GM18909 (cell line): Measurements from ENCODE around the gene USP20.

Experiments used
- ATAC-seq: cut with Tn5 transposase; IDR thresholded peaks from one replicate; pipeline ENCODE4 v1.9.1; 2021; ENCODE audit warnings: mild to moderate bottlenecking; ENCODE audit not compliant: unreplicated experiment, poor library complexity

USP20 gene

GRCh38 chr9:129851821-129852220 lies 16.6 kb downstream of the USP20 start:
- no peak for ATAC-seq

- ATAC-seq = no peak
These were observed 17.3 kb downstream of the USP20 start for GRCh38 chr9:129852579-129852978.

- no peak for ATAC-seq
These were observed 18.4 kb downstream of the USP20 start for GRCh38 chr9:129853614-129854013.

GRCh38 chr9:129854588-129855110 lies 19.4 kb downstream of the USP20 start:
- no peak for ATAC-seq

GRCh38 chr9:129857207-129857606 lies 21.9 kb downstream of the USP20 start:
- no peak for ATAC-seq

GRCh38 chr9:129858167-129858962 lies 23.1 kb downstream of the USP20 start:
- ATAC-seq = no peak

- ATAC-seq = no peak
These were observed 25.6 kb downstream of the USP20 start for GRCh38 chr9:129860653-129861446.

- no peak for ATAC-seq
These were observed 26.2 kb downstream of the USP20 start for GRCh38 chr9:129861447-129861827.

GRCh38 chr9:129863059-129863690 lies 27.9 kb downstream of the USP20 start:
- no peak for ATAC-seq

GRCh38 chr9:129864991-129865647 lies 29.9 kb downstream of the USP20 start:
- no peak for ATAC-seq

GRCh38 chr9:129865668-129866320 lies 30.5 kb downstream of the USP20 start:
- no peak for ATAC-seq

- ATAC-seq = no peak
These were observed 31.3 kb downstream of the USP20 start for GRCh38 chr9:129866394-129867135.

GRCh38 chr9:129867136-129868022 lies 32.1 kb downstream of the USP20 start:
- ATAC-seq = no peak

- no peak for ATAC-seq
These were observed 33.0 kb downstream of the USP20 start for GRCh38 chr9:129868023-129868871.

GRCh38 chr9:129868872-129869486 lies 33.7 kb downstream of the USP20 start:
- no peak for ATAC-seq

GRCh38 chr9:129869585-129870501 lies 34.6 kb downstream of the USP20 start:
- ATAC-seq = no peak
